ENCODE data around the gene ADAMTS2. TPM values are rescaled to one million over a fixed set of nuclear protein-coding genes. Genes with fewer than 3 reads are reported as not detected.

The ADAMTS2 gene
- total RNA-seq, 6 experiments from 2014 or later, result 31.5 to 38.4 (median 34.1) TPM

DNA sequence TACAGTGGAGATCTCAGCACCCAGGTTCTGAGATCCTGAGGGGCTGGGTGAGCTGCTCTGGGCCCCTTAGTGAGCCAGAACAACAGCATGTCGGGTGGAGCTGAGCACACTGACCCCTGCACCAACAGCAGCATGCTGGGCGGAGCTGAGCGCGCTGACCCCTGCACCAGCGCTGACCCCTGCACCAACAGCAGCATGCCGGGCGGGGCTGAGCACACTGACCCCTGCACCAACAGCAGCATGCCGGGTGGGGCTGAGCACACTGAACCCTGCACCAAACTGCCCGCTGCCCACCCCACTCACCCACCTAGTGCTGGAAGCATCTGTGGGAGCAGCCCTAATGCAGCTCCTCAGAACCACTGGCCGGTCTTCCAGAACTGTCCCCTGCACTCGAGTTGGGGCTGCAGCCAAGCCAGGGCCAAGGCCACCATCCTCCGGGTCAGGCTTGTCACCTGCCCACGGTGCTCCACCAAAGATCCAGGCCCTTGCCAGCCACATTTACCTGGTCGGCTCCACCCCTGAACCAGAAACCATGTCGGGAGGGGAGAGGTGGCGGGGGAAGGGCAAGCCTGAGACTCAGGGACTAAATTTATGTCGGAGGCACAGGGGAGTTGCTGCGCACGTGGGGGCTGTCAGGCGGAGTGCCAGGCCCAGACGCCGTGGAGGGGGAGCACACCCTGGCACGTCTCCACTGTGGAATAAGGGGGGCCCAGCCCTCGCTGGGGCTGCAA, 80.3 kb downstream of the ADAMTS2 start:
- H3K9me3 Mint-ChIP-seq, result no peaks in the 10 kb centered on the region
- H3K4me3 Mint-ChIP-seq, result peak overlapping the region; percentile 68
- H3K36me3 Mint-ChIP-seq (ENCODE audit: low read depth), result peaks cover 4% of the 10 kb centered on the region; the same call in 1 of the 2 replicates
- no peak for DNase-seq
- TF ChIP-seq, protein P1, sequence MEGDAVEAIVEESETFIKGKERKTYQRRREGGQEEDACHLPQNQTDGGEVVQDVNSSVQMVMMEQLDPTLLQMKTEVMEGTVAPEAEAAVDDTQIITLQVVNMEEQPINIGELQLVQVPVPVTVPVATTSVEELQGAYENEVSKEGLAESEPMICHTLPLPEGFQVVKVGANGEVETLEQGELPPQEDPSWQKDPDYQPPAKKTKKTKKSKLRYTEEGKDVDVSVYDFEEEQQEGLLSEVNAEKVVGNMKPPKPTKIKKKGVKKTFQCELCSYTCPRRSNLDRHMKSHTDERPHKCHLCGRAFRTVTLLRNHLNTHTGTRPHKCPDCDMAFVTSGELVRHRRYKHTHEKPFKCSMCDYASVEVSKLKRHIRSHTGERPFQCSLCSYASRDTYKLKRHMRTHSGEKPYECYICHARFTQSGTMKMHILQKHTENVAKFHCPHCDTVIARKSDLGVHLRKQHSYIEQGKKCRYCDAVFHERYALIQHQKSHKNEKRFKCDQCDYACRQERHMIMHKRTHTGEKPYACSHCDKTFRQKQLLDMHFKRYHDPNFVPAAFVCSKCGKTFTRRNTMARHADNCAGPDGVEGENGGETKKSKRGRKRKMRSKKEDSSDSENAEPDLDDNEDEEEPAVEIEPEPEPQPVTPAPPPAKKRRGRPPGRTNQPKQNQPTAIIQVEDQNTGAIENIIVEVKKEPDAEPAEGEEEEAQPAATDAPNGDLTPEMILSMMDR (IDR thresholded peaks at IDR 0.05), result no peak
- peaks cover 6% of the 10 kb centered on the region for H3K27me3 Mint-ChIP-seq (ENCODE audit: insufficient read depth)
- peaks cover 64% of the 10 kb centered on the region for H3K4me1 Mint-ChIP-seq (ENCODE audit: low read depth)
- peak overlapping the region; percentile 98 for H3K27ac Mint-ChIP-seq

DNA sequence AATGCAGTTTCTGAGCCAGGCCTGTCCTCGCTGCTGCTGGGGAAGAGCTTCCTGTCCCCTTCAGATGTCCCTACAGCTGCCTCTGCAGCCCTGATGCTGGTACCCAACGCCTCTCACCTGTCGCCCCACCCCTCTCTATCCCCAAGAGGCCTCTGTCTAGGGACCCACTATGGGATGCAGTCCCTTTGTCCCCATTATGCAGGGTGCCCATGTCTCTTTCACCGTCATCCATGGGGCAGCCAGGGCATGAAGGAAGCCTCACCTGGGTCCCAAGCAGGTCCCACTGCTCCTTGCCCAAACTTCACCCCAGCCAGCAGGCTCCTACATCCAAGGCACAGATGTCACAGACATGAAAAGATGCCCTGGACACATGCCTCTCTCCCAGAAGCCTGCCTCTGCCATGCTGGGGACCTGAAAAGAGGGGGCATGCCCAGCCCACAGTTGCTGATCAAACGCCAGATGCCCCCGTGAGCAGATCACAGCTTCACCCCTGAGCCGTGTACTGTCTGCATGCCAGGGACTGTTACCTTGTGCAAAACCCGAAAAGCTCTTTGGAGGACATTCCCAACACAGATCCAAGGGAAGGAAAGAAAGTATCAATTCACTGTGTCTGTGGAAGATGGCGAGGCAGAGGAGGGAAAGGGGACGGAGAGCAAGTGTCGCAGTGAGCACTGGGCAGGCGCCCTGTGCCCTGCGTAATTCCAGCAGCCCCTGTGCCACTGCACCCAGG, 81.0 kb downstream of the ADAMTS2 start:
- peak overlapping the region; percentile 98 for H3K27ac Mint-ChIP-seq
- TF ChIP-seq, protein P1 (IDR thresholded peaks at IDR 0.05), result no peak
- peaks cover 3% of the 10 kb centered on the region; the same call in 1 of the 2 replicates for H3K36me3 Mint-ChIP-seq (ENCODE audit: low read depth)
- peaks cover 62% of the 10 kb centered on the region for H3K4me1 Mint-ChIP-seq (ENCODE audit: low read depth)
- DNase-seq, result no peak
- H3K4me3 Mint-ChIP-seq, result no peak overlapping the region
- peaks cover 5% of the 10 kb centered on the region for H3K27me3 Mint-ChIP-seq (ENCODE audit: insufficient read depth)
- no peaks in the 10 kb centered on the region for H3K9me3 Mint-ChIP-seq

DNA sequence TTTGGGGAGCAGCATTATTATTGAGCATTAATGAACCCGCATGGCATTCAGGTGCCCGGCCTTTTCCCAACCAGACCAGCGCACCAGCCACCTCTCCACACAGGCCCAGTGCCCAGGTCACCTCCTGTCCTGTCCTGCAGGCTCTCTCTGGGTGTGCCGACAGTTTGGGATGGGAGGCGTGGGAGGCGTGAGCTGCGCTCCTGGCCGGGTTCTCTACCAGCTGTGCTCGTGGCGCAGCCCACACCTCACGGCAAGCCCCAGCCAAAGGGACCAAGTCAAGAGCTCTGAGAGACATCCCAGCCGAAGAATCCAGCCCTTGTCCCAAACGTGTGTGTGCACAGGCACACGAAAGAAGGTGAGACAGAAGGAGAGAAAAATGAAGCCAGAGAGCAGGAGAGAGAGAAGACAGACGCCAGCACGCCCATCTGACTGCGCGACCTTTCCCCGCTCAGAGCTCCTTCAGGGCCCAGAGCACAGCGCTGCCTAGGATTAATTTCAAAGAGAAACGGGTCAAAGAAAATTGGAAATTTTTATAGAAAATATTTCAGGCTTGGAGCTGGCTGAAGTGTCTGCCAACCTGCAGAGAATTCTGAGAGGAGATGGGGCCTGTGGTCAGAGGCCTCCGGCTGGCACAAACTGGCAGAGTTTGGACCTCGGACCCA, 81.7 kb downstream of the ADAMTS2 start:
- Mint-ChIP-seq H3K27me3 (ENCODE audit: insufficient read depth) (peaks cover 5% of the 10 kb centered on the region), H3K36me3 (ENCODE audit: low read depth) (no peaks in the 10 kb centered on the region; the same call in 1 of the 2 replicates), H3K9me3 (no peaks in the 10 kb centered on the region), H3K4me1 (ENCODE audit: low read depth) (peaks cover 60% of the 10 kb centered on the region), H3K27ac (peak overlapping the region; percentile 98), H3K4me3 (no peak overlapping the region)
- TF ChIP-seq, protein P1 (IDR thresholded peaks at IDR 0.05), result no peak
- no peak for DNase-seq

DNA sequence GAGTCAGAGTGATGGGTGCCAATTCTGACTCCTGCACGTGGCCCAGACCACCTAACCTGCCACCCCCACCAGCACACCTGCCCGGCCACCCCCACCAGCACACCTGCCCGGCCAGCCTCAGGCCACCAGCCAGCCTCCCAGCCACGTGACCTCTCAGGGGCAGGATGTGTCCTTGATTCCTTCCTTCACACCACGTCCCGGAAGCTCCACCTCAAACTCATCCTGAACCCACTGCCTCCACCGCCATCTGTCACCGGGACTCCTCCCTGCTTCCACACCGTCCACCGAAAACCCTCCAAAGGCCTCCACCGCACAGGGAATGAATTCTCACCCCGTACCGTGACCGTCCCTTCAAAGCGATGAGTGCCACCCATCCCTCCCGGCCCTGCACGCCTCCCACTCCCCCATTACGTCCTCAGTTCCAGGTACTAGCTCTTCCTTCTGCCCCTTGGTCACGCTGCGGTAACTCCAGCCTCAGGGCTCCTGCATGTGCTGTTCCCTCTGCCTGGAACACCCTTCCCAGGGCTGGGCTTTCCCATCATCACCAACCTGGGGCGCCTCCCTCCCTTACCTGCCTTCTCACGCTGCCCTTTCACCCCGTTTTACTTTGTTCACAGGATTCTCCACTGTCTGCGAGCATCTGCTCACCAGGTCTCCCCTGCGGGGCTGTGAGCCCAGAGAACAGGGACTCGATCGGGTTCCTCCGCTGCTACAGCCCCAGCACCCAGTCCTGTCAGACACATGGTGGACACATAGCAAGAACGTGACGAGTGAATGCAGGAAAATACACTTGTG, 82.9 kb downstream of the ADAMTS2 start:
- H3K4me1 Mint-ChIP-seq (ENCODE audit: low read depth), result peaks cover 48% of the 10 kb centered on the region
- H3K36me3 Mint-ChIP-seq (ENCODE audit: low read depth), result no peaks in the 10 kb centered on the region
- DNase-seq, result no peak
- H3K27me3 Mint-ChIP-seq (ENCODE audit: insufficient read depth), result peaks cover 5% of the 10 kb centered on the region
- 0 out of 2 replicates have a peak overlapping the region, but pooled peaks have one; percentile 33 for H3K27ac Mint-ChIP-seq
- no peak overlapping the region for H3K4me3 Mint-ChIP-seq
- no peaks in the 10 kb centered on the region for H3K9me3 Mint-ChIP-seq
- TF ChIP-seq, protein P1 (IDR thresholded peaks at IDR 0.05), result no peak
